Measurements from ENCODE around the gene VANGL2.

GRCh38 chr1:160412028-160412362, 11.6 kb downstream of the VANGL2 start:
- TF ChIP-seq, protein P1, sequence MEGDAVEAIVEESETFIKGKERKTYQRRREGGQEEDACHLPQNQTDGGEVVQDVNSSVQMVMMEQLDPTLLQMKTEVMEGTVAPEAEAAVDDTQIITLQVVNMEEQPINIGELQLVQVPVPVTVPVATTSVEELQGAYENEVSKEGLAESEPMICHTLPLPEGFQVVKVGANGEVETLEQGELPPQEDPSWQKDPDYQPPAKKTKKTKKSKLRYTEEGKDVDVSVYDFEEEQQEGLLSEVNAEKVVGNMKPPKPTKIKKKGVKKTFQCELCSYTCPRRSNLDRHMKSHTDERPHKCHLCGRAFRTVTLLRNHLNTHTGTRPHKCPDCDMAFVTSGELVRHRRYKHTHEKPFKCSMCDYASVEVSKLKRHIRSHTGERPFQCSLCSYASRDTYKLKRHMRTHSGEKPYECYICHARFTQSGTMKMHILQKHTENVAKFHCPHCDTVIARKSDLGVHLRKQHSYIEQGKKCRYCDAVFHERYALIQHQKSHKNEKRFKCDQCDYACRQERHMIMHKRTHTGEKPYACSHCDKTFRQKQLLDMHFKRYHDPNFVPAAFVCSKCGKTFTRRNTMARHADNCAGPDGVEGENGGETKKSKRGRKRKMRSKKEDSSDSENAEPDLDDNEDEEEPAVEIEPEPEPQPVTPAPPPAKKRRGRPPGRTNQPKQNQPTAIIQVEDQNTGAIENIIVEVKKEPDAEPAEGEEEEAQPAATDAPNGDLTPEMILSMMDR (IDR thresholded peaks at IDR 0.05) = no peak
- no peak for TF ChIP-seq EP300 (IDR thresholded peaks at IDR 0.05)

Data from ovary (tissue), 3 donors.